ENCODE measurements around the gene CCT6B.

The CCT6B gene

DNA sequence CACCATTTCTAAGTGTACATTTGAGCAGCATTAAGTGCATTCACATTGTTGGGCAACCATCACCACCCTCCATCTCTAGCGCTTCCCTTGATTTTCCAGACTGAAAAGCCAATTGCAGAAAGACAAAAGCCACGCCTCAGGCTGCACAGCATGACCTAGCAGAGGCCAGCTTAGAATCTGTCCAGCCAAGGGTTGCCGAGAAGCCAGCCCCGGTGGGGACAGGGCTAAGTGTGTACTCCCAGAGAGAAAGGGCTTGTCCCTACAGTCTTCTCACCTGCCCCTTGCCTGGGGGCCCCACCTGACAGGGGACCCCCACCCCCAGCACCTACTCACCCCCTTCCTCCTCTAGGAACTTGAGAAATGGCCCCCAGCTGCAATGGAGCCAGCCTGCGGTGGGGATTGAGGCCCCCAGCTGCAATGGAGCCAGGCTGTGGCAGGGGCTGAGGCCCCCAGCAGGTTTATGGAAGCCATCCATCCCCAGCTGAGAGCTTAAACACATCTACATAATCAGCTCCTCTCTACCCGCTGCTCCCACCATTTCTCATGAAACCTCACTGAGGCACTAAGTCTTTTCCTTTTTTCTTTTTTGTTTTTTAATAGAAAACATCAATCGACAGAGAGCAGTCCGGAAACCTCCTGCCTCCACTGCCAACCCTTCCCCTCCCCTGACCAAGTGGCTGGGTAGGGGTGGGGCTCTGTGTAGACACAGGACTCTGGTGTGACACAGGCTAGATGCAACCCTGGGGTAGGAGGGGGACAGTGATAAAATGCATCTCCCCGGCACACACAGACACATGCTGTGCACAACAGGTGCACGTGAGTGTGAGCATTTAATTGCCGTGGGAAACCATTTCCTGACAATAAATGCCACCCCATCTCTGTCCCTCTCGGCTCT, 77.9 kb downstream of the CCT6B start:
- DNase-seq, result no peak

DNA sequence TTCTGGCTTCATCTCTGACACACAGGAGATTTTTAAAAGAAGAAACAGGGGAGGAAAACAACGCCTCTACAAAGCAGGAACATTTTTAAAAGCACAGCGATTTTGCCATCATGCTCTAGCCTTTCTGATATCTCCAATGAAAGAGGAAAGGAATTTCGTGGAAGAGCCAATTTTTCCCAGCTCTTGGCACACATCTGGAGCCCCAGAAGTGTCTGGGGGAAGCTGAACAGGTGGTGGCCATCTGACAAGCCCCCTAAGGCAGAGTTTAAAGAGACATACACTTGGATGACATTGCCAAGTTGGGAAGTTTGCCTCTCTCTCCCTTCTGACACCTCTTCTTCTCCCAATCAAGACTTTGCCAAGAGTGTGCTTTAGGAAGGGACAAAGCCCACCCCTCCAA, 82.1 kb downstream of the CCT6B start:
- DNase-seq, result no peak

All from Kasumi-1 (cell line).